ENCODE measurements around the gene SH3RF3.

GRCh38 chr2:109434351-109434750 lies 305.3 kb downstream of the SH3RF3 start:
- no peak for TF ChIP-seq ZNF331 (CRISPR knock-in tag; IDR thresholded peaks at IDR 0.05)
- no peak for TF ChIP-seq FLYWCH1 (CRISPR knock-in tag; IDR thresholded peaks at IDR 0.05)
- TF ChIP-seq ZNF10 (CRISPR knock-in tag; IDR thresholded peaks at IDR 0.05; ENCODE audit: borderline replicate concordance, low read depth) = no peak
- no peak for TF ChIP-seq EP300 (IDR thresholded peaks at IDR 0.05; ENCODE audit: low read depth in 2 of 2, low read length in 2 of 2)
- no peak for TF ChIP-seq EP300 (CRISPR knock-in tag; IDR thresholded peaks at IDR 0.05; ENCODE audit: borderline replicate concordance)
- no peak for TF ChIP-seq CTCF (CRISPR knock-in tag; IDR thresholded peaks at IDR 0.05)
- TF ChIP-seq ATF2 (CRISPR knock-in tag; IDR thresholded peaks at IDR 0.05) = no peak
- TF ChIP-seq JUNB (CRISPR knock-in tag; IDR thresholded peaks at IDR 0.05; ENCODE audit: borderline replicate concordance) = no peak
